GM21360 (cell line): Measurements from ENCODE around the gene GOLGA3.
"Not testable (repeated sequence)": the region's sequence is repeated elsewhere in the genome, so short reads cannot be mapped to it uniquely, and the experiment has no call there.

ENCODE experiments used
- ATAC-seq: cut with Tn5 transposase; IDR thresholded peaks from one replicate; pipeline ENCODE4 v1.9.1; 2021; ENCODE audit warnings: mild to moderate bottlenecking, moderate library complexity; ENCODE audit not compliant: unreplicated experiment

GOLGA3 gene

GRCh38 chr12:132847363-132848356 lies 19.0 kb upstream of the GOLGA3 start:
- ATAC-seq = no peak

- ATAC-seq = not testable (repeated sequence)
These were observed 16.0 kb upstream of the GOLGA3 start for GRCh38 chr12:132844681-132845080.

- ATAC-seq = no peak
These were observed 13.9 kb upstream of the GOLGA3 start for GRCh38 chr12:132842449-132843045.

- no peak for ATAC-seq
These were observed 12.5 kb upstream of the GOLGA3 start for GRCh38 chr12:132841151-132841550.

GRCh38 chr12:132840536-132840935 lies 11.9 kb upstream of the GOLGA3 start:
- ATAC-seq = no peak

GRCh38 chr12:132839558-132840235 lies 11.0 kb upstream of the GOLGA3 start:
- no peak for ATAC-seq

- ATAC-seq = no peak
These were observed 9.9 kb upstream of the GOLGA3 start for GRCh38 chr12:132838410-132839080.

GRCh38 chr12:132837693-132838409 lies 9.2 kb upstream of the GOLGA3 start:
- ATAC-seq = no peak

- no peak for ATAC-seq
These were observed 8.2 kb upstream of the GOLGA3 start for GRCh38 chr12:132836795-132837331.

- not testable (repeated sequence) for ATAC-seq
These were observed 7.6 kb upstream of the GOLGA3 start for GRCh38 chr12:132836230-132836629.

- no peak for ATAC-seq
These were observed 6.7 kb upstream of the GOLGA3 start for GRCh38 chr12:132835076-132836025.

GRCh38 chr12:132834181-132834711 lies 5.6 kb upstream of the GOLGA3 start:
- no peak for ATAC-seq

- ATAC-seq = no peak
These were observed 4.7 kb upstream of the GOLGA3 start for GRCh38 chr12:132833341-132833740.

GRCh38 chr12:132831771-132832170 lies 3.1 kb upstream of the GOLGA3 start:
- no peak for ATAC-seq

- peak; percentile 23 for ATAC-seq
These were observed 636 bp downstream of the GOLGA3 start for GRCh38 chr12:132827763-132828703.

GRCh38 chr12:132825861-132826260 lies 2.8 kb downstream of the GOLGA3 start:
- ATAC-seq = no peak

GRCh38 chr12:132825089-132825488 lies 3.6 kb downstream of the GOLGA3 start:
- ATAC-seq = no peak

- ATAC-seq = no peak
These were observed 4.6 kb downstream of the GOLGA3 start for GRCh38 chr12:132824053-132824452.
